ENCODE data around the gene FAM50B. TPM values are rescaled to one million over a fixed set of nuclear protein-coding genes. Genes with fewer than 3 reads are reported as not detected.
"Not testable (repeated sequence)": the region's sequence is repeated elsewhere in the genome, so short reads cannot be mapped to it uniquely, and the experiment has no call there.

FAM50B gene
- polyA plus RNA-seq, 4 donors: 11.3 to 16.2 (median 13.2) TPM

- DNase-seq (ENCODE audit: low read depth in 4 of 4, low spot score in 2 of 4): no peak
Measured at GRCh38 chr6:3844097-3844463, 5.1 kb upstream of the FAM50B start.

DNA sequence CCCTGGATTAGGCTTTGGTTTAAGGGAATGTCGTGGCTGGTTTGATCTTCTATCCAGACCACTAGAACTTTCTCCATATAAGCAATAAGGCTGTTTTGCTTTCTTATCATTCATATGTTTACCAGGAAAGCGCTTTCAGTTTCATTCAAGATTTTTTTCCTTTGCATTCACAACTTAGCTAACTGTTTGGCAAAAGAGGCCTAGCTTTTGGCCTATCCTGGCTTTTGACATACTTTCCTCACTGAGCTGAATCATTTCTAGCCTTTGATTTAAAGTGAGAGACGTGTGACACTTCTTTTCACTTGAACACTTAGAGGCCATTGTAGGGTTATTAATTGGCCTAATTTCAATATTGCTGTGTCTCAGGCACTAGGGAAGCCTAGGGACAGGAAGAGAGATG is 1.7 kb upstream of the FAM50B start:
- DNase-seq (ENCODE audit: low read depth in 4 of 4, low spot score in 2 of 4): no peak

DNA sequence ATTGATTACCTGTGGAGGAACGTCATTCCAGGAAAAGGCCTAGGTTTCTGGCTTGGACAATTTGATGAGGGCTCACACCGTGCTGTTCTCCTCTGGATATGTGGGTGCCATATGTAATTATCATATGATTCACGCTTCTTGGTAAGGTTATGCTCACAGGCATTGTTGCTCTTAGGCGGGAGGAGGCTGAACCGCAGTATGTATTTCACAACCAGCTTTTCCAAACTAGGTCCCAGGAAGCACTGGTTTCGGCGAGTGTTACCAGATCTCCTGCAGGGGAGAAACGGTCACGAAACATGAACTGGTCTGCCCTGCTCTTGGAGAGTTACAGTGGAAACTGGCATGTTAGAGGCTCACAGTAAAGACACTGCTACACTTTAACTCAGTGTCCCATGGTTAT is 793 bp upstream of the FAM50B start:
- DNase-seq (ENCODE audit: low read depth in 4 of 4, low spot score in 2 of 4): no peak

DNA sequence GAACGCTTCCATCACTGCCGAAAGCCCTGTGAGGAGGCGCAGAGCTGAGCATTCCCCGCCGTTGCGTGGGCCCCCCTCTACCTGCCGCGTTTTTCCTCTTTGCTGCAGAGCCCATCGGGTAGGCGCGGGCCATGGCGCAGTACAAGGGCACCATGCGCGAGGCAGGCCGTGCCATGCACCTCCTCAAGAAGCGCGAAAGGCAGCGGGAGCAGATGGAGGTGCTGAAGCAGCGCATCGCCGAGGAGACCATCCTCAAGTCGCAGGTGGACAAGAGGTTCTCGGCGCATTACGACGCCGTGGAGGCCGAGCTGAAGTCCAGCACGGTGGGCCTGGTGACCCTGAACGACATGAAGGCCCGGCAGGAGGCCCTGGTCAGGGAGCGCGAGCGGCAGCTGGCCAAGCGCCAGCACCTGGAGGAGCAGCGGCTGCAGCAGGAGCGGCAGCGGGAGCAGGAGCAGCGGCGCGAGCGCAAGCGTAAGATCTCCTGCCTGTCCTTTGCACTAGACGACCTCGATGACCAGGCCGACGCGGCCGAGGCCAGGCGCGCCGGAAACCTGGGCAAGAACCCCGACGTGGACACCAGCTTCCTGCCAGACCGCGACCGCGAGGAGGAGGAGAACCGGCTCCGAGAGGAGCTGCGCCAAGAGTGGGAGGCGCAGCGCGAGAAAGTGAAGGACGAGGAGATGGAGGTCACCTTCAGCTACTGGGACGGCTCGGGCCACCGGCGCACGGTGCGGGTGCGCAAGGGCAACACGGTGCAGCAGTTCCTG is 693 bp downstream of the FAM50B start:
- peak in 1 of 4 donors; percentile 16 for DNase-seq (ENCODE audit: low read depth in 4 of 4, low spot score in 2 of 4)

- no peak for DNase-seq (ENCODE audit: low read depth in 4 of 4, low spot score in 2 of 4)
Measured at GRCh38 chr6:3850451-3851203, 1.5 kb downstream of the FAM50B start.

GRCh38 chr6:3851839-3852238 is 2.7 kb downstream of the FAM50B start:
- no peak for DNase-seq (ENCODE audit: low read depth in 4 of 4, low spot score in 2 of 4)

- DNase-seq (ENCODE audit: low read depth in 4 of 4, low spot score in 2 of 4): no peak
Measured at GRCh38 chr6:3852391-3852790, 3.2 kb downstream of the FAM50B start.

DNA sequence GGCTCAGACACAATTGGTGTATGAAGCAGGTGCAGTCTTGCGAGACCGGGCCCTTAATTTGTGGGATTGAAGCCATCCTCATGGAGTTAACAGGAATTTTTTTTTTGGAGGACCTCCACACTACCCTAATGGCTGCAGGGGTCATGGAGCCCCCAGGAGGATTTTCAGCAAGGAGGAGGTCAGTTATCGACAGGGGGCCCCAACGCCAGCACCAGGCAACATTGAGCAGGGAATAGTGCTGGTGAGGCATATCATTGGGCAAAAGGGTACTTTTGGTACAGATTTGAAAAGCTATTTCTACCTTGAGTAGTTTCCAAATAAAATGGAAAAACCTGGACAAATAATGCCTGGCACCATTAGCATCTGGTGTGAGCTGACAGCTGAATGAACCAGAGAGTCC is 6.7 kb downstream of the FAM50B start:
- DNase-seq (ENCODE audit: low read depth in 4 of 4, low spot score in 2 of 4): no peak

GRCh38 chr6:3856576-3856975 is 7.4 kb downstream of the FAM50B start:
- no peak for DNase-seq (ENCODE audit: low read depth in 4 of 4, low spot score in 2 of 4)

DNA sequence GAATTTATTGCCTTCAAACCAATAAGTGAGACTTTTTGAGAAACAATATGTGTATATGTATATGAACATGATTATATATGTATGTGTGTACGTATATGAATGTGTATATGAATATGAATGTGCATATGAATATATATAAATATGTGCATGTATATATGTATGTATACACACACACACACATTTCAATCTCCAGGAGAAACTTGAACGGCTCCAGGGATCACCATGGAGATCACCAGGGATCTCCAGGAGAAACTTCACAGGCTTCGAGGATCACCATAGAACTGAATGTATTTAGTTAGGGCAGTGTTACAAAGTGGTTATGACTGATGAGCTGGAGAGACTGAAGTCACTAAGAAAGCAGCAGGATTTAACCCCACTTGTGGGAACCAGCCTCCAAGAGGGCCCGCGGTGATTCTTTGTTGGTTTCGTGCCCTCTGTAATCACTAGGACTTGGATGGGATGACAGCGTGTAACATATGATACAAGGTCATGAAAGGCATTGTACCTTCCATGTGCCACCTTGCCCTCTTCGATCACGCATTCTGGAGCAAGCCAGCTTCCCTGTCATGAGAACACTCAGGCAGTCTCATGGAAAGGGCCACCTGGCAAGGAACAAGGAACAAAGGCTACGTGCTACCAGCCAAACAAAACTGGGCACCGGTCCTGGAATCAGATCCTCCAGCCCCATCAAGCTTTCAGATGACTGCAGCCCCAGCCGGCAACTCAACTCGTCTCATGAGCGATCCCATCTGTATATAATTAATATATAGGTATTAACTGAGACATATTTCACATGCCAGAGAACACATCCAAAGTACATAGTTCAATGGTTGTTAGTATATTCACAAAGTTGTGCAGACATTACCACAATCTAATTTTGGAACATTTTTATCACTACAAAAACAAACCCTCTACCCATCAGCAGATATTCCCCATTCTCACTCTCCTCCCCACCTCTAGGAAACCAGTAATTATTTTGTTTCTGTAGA is 8.6 kb downstream of the FAM50B start:
- no peak for DNase-seq (ENCODE audit: low read depth in 4 of 4, low spot score in 2 of 4)

GRCh38 chr6:3859878-3860552 is 10.8 kb downstream of the FAM50B start:
- DNase-seq (ENCODE audit: low read depth in 4 of 4, low spot score in 2 of 4): no peak

GRCh38 chr6:3861424-3861823 is 12.3 kb downstream of the FAM50B start:
- no peak for DNase-seq (ENCODE audit: low read depth in 4 of 4, low spot score in 2 of 4)

- DNase-seq (ENCODE audit: low read depth in 4 of 4, low spot score in 2 of 4): no peak
Measured at GRCh38 chr6:3862038-3862437, 12.9 kb downstream of the FAM50B start.

DNA sequence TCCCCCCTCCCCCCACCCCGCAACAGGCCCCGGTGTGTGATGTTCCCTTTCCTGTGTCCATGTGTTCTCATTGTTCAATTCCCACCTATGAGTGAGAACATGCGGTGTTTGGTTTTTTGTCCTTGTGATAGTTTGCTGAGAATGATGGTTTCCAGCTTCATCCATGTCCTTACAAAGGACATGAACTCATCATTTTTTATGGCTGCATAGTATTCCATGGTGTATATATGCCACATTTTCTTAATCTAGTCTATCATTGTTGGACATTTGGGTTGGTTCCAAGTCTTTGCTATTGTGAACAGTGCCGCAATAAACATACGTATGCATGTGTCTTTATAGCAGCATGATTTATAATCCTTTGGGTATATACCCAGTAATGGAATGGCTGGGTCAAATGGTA is 14.1 kb downstream of the FAM50B start:
- not testable (repeated sequence) for DNase-seq (ENCODE audit: low read depth in 4 of 4, low spot score in 2 of 4)

DNA sequence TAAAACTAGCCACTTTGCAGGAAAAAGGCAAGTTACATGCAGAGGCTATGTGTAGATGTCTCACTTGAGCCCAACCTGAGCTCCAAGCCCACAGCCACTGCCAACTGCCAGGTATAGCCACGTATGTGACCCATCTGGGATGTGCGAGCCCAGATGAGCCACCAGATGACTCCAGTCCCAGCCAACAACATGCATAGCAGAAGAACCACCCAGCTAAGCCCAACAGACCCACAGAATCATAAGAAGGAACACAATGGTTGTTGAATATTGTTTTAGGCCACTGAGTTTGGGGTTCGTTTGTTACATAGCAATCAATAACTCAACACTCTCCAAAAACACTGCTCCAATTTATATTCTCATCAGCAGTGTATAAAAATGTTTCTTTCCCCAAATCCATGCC is 16.3 kb downstream of the FAM50B start:
- DNase-seq (ENCODE audit: low read depth in 4 of 4, low spot score in 2 of 4): no peak

DNA sequence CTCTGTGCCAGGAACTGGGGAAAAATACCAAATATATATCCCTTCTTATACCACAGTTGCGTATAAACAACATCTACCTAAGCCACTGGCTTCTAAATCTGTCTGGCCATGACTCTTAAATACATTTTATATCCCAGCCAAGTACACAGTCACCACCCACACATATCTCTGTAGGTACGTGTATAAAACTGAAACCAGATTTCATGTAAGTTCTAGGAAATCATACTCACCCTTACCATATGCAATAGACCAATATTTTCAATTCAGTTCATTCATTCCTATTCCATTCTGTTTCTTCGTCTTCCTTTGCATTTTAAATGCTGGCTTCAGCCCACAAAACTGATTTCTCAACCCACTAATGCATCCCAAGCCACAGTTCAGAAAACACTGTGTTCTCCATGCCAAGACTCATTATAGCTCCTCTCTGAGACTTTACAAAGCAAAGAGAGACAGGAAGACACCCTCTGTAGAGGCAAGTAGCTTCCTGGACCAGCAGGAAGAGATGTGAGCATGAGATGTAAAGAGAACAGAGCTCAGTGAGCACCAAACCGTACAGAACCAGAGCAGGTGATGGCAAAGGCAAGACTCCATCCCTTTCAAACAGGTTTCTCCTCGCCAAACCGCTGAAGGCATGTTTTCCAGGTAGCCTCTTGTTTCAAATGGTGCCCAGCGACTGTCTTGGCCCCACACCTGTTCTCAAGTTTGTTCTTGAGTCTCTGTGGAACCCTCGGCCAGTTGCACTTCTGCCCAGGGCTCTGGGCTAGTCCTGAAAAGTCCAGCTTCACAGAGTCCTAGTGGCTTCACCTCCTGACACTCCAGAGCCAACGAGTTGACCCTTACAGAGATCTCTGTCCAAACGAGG is 18.7 kb downstream of the FAM50B start:
- no peak for DNase-seq (ENCODE audit: low read depth in 4 of 4, low spot score in 2 of 4)

- no peak for DNase-seq (ENCODE audit: low read depth in 4 of 4, low spot score in 2 of 4)
Measured at GRCh38 chr6:3868544-3868943, 19.4 kb downstream of the FAM50B start.

GRCh38 chr6:3869284-3869631 is 20.1 kb downstream of the FAM50B start:
- DNase-seq (ENCODE audit: low read depth in 4 of 4, low spot score in 2 of 4): no peak

GRCh38 chr6:3869632-3870527 is 20.7 kb downstream of the FAM50B start:
- no peak for DNase-seq (ENCODE audit: low read depth in 4 of 4, low spot score in 2 of 4)

Data from left renal cortex interstitium (tissue), 4 donors.